K562 (cell line): Measurements from ENCODE around the gene MCEMP1. TPM values are rescaled to one million over a fixed set of nuclear protein-coding genes. Genes with fewer than 3 reads are reported as not detected.

ENCODE experiments used
- ATAC-seq: fragments of 200-7000 bp; cut with Tn5 transposase; 3 replicates; pipeline ENCODE4 v1.9.1; 2020; ENCODE audit warnings: moderate library complexity
- BruUV-seq: library from RNA; stranded (reverse); fragments of 400-500 nt; replicated peaks from 2 replicates; lab custom pipeline; 2021; lab: Mats Ljungman, UMichigan
- CTCF ChIA-PET: fragments of 300-600 bp; formaldehyde crosslinking; extraction: SDS; loops from one replicate; lab custom pipeline; 2021; ENCODE audit warnings: low intra/inter-chr PET ratio; lab: Yijun Ruan, JAX
- POLR2A ChIA-PET: fragments of 300-600, 350-650 bp; sonication (Branson Sonifier 250); formaldehyde crosslinking; extraction: SDS; loops from one replicate; lab custom pipeline; 2021; ENCODE audit warnings: antibody characterized with exemption, inconsistent platforms; lab: Yijun Ruan, JAX
- DNase-seq, 4 experiments: peaks; one replicate each; pipeline versions ENCODE4 v3.0.0 to v3.0.0-alpha.2; 2011 to 2018; ENCODE audit warnings: low spot score in 3 of 4, mixed read lengths in 3 of 4; ENCODE audit errors: extremely low read depth in 1 of 4
- FAIRE-seq: peaks from 2 replicates; lab custom pipeline; 2011; peaks lifted over from hg19 to GRCh38; lab: Jason Lieb, UNC
- H2AFZ ChIP-seq: 2 replicates; pipeline ENCODE4 v1.6.0; 2011; ENCODE audit warnings: low read depth, low read length, control low read depth, inconsistent platforms
- H3K27ac ChIP-seq: fragments of 200-600 bp; 3 replicates; pipeline ENCODE4 v1.8.0; 2011; ENCODE audit warnings: low read depth, mild to moderate bottlenecking, control low read depth, inconsistent platforms, low read length, moderate library complexity, mixed read lengths; ENCODE audit errors: extremely low read depth
- H3K27me3 ChIP-seq, 2 experiments: fragments of 300-600 bp in 1 of 2; 2 replicates in 1 of 2; 3 replicates in 1 of 2; pipeline versions ENCODE4 v1.6.0 to v1.8.0; 2011; ENCODE audit warnings: inconsistent platforms in 2 of 2, low read length in 2 of 2, mild to moderate bottlenecking in 1 of 2, mixed read lengths in 1 of 2, moderate library complexity in 1 of 2; ENCODE audit not compliant: control insufficient read depth in 2 of 2, insufficient read depth in 2 of 2
- H3K36me3 ChIP-seq: fragments of 300-600 bp; 3 replicates; pipeline ENCODE4 v1.8.0; 2011; ENCODE audit warnings: mild to moderate bottlenecking, low read length, inconsistent platforms; ENCODE audit not compliant: control insufficient read depth, insufficient read depth
- H3K4me1 ChIP-seq, 2 experiments: fragments of 200-600 bp in 1 of 2; replicated peaks in 1 of 2; 2 replicates in 1 of 2; 3 replicates in 1 of 2; pipeline versions ENCODE4 v1.5.1 to v1.8.0; 2011; ENCODE audit warnings: inconsistent platforms in 2 of 2, low read length in 2 of 2, mild to moderate bottlenecking in 1 of 2, mixed read lengths in 1 of 2, moderate library complexity in 1 of 2; ENCODE audit not compliant: control insufficient read depth in 2 of 2, insufficient read depth in 2 of 2
- H3K4me2 ChIP-seq: 2 replicates; pipeline ENCODE4 v1.6.1; 2011; ENCODE audit warnings: low read length, control low read depth, inconsistent platforms, mixed read lengths; ENCODE audit not compliant: insufficient read depth
- H3K4me3 ChIP-seq: fragments of 200-600 bp; sonication (generic), shearing (Covaris generic); 2 replicates; pipeline ENCODE4 v1.5.1; 2016; ENCODE audit warnings: control low read depth, inconsistent platforms
- H3K79me2 ChIP-seq: fragments of 200-600 bp; 3 replicates; pipeline ENCODE4 v1.8.0; 2011; ENCODE audit warnings: low read length, inconsistent platforms; ENCODE audit not compliant: control insufficient read depth, insufficient read depth
- H3K9ac ChIP-seq, 2 experiments: 2 replicates each; pipeline versions ENCODE4 v1.6.0 to v1.6.1; 2011; ENCODE audit warnings: low read depth in 2 of 2, low read length in 2 of 2, control low read depth in 1 of 2, inconsistent platforms in 1 of 2, mild to moderate bottlenecking in 1 of 2, mixed read lengths in 1 of 2; ENCODE audit not compliant: insufficient read depth in 1 of 2
- H3K9me1 ChIP-seq: one replicate; pipeline ENCODE4 v1.6.0; 2011; ENCODE audit warnings: inconsistent platforms, mild to moderate bottlenecking, low read length, moderate library complexity; ENCODE audit not compliant: control insufficient read depth, insufficient read depth
- H3K9me3 ChIP-seq: replicated peaks from 2 replicates; pipeline ENCODE4 v1.5.1; 2011; ENCODE audit warnings: low read depth, low read length, inconsistent platforms; ENCODE audit not compliant: control insufficient read depth, insufficient read depth
- H4K20me1 ChIP-seq: replicated peaks from 2 replicates; pipeline ENCODE4 v1.6.1; 2011; ENCODE audit warnings: low read length, inconsistent platforms, mixed read lengths; ENCODE audit not compliant: control insufficient read depth, insufficient read depth
- ETV6 ChIP-seq, 3 experiments: fragments of 150-350 bp in 1 of 3; sonication (generic) in 1 of 3; formaldehyde crosslinking in 1 of 3; IDR thresholded peaks; 2 replicates each; pipeline versions ENCODE4 v1.6.1 to v1.8.0; 2014 to 2022; ENCODE audit warnings: borderline replicate concordance in 2 of 3, low read depth in 2 of 3, antibody characterized with exemption in 1 of 3, low read length in 1 of 3, mild to moderate bottlenecking in 1 of 3, missing genetic modification reagents in 1 of 3
- MYC ChIP-seq, 2 experiments: fragments of 250-450 bp in 1 of 2; sonication (Bioruptor Pico) in 1 of 2; IDR thresholded peaks; 2 replicates each; pipeline versions ENCODE4 v1.5.1 to v1.6.1; 2012 to 2021; ENCODE audit warnings: low read depth in 2 of 2, borderline replicate concordance in 1 of 2, improper control_type of control experiment in 1 of 2, low read length in 1 of 2, mild to moderate bottlenecking in 1 of 2, moderate library complexity in 1 of 2
- NR2C2 ChIP-seq, 2 experiments: fragments of 200-800 bp in 1 of 2; sonication (Bioruptor generic) in 1 of 2; sonication (generic) in 1 of 2; formaldehyde crosslinking in 1 of 2; IDR thresholded peaks; 2 replicates each; pipeline versions ENCODE4 v1.6.1 to v1.8.0; 2016 to 2022; ENCODE audit warnings: mild to moderate bottlenecking in 1 of 2, missing compliant biosample characterization in 1 of 2, missing genetic modification characterization in 1 of 2, missing genetic modification reagents in 1 of 2
- STAG1 ChIP-seq: sonication (generic); formaldehyde crosslinking; IDR thresholded peaks from 2 replicates; pipeline ENCODE4 v1.5.0; 2020; ENCODE audit warnings: missing genetic modification reagents, borderline replicate concordance
- ZNF282 ChIP-seq: sonication (generic); formaldehyde crosslinking; IDR thresholded peaks from 2 replicates; pipeline ENCODE4 v1.8.1; 2023; ENCODE audit warnings: missing genetic modification reagents
- ZNF431 ChIP-seq: sonication (generic); formaldehyde crosslinking; IDR thresholded peaks from 2 replicates; pipeline ENCODE4 v1.8.0; 2022; ENCODE audit warnings: mild to moderate bottlenecking, missing genetic modification reagents
- WGBS: fragments of 100-300 bp; shearing (Covaris generic); methylation state at CpG from one replicate; pipeline ENCODE4 v1.1.6; 2016; ENCODE audit warnings: low coverage, mixed read lengths; ENCODE audit not compliant: insufficient coverage; ENCODE audit errors: missing lambda C conversion rate; 5-methylcytosine and 5-hydroxymethylcytosine counted together
- in situ Hi-C: fragments of 300-500 bp; cut with MboI; formaldehyde crosslinking; loops from 4 replicates; pipeline ENCODE4 v1.15.0; 2018; ENCODE audit warnings: inconsistent platforms, mixed read lengths
- intact Hi-C: fragments of 100-400 bp; cut with micrococcal nuclease; formaldehyde crosslinking; loops from 2 replicates; pipeline ENCODE4 v1.14.2; 2022
- polyA plus RNA-seq, 8 experiments: library from polyadenylated mRNA; depleted of rRNA in 4 of 8; stranded (reverse) in 5 of 8; unstranded in 3 of 8; fragments of >200 nt; fragmentation: Nextera tagmentation in 2 of 8; fragmentation: Illumina TruSeq in 1 of 8; extraction: Ambion mirVana in 2 of 8; extraction: Trizol in 1 of 8; gene quantifications; 2 replicates each; pipeline versions ENCODE4 v1.2.1 to v1.2.3, GENCODE V29; 2011 to 2014; ENCODE audit warnings: inconsistent platforms in 1 of 8, missing spikeins in 1 of 8
- total RNA-seq, 7 experiments: library from RNA; depleted of rRNA in 6 of 7; stranded (reverse); fragments of >200 nt in 6 of 7; fragmentation: Illumina TruSeq in 2 of 7; extraction: Trizol in 2 of 7; gene quantifications; 2 replicates each; pipeline versions ENCODE4 v1.2.1 to v1.2.3, GENCODE V29; 2011 to 2021; ENCODE audit warnings: low replicate concordance in 1 of 7
- TF ChIP-seq, protein P1 (sequence below): IDR thresholded peaks from 2 replicates; pipeline ENCODE4 v1.6.1; 2011; ENCODE audit not compliant: insufficient read length; ENCODE audit errors: extremely low read depth
- TF ChIP-seq, protein P2 (sequence below), 3 experiments: fragments of 200-800 bp in 1 of 3; sonication (Bioruptor generic) in 1 of 3; sonication (generic) in 1 of 3; formaldehyde crosslinking in 1 of 3; IDR thresholded peaks; 2 replicates each; pipeline versions ENCODE4 v1.6.1 to v1.8.0; 2016 to 2022; ENCODE audit warnings: mild to moderate bottlenecking in 2 of 3, missing compliant biosample characterization in 2 of 3, missing genetic modification characterization in 2 of 3, missing genetic modification reagents in 1 of 3
- TF ChIP-seq, protein P3 (sequence below): fragments of 450-650 bp; conservative IDR thresholded peaks from 2 replicates; pipeline ENCODE4 v1.6.1; 2016; ENCODE audit warnings: missing genetic modification characterization, low read depth, mild to moderate bottlenecking, control low read depth, missing compliant biosample characterization
- TF ChIP-seq, protein P4 (sequence below): fragments of 450-650 bp; IDR thresholded peaks from 2 replicates; pipeline ENCODE4 v1.6.1; 2017; ENCODE audit warnings: antibody characterized with exemption, mild to moderate bottlenecking

The MCEMP1 gene
- total and polyA plus RNA-seq, 9 of the 15 experiments (the other 6 are each of a cell fraction or from before 2014, with no cell fraction given) = 0.11 to 1.8 (median 0.51) TPM

DNA sequence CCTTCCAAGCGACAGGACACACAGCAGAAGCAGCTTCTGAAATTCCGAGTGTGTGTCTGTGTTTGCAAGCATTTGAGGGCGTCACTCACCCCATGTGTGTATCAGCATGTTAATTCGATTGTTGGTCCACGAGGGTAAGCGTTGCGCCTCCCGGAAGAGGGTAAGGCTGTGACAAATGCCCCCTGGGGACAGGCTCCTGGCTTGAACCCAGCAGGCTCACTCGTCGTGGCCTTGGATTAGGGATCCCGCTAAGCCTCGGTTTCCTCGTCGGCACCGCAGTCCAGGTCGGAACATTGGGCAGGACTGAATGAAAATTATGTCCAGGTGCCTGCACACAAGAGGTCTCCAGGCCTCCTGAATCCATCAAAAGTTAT lies 40.6 kb upstream of the MCEMP1 start:
- peak overlapping the region; percentile 79 for H3K4me3 ChIP-seq
- TF ChIP-seq, protein P1, sequence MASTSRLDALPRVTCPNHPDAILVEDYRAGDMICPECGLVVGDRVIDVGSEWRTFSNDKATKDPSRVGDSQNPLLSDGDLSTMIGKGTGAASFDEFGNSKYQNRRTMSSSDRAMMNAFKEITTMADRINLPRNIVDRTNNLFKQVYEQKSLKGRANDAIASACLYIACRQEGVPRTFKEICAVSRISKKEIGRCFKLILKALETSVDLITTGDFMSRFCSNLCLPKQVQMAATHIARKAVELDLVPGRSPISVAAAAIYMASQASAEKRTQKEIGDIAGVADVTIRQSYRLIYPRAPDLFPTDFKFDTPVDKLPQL = no peak
- TF ChIP-seq STAG1 (CRISPR knock-in tag) = peak; percentile 44; the same call in 1 of the 2 replicates
- no peak for TF ChIP-seq NR2C2 (CRISPR knock-in tag; IDR thresholded peaks at IDR 0.05)
- 0 out of 2 replicates have a peak, but pooled peaks have one; percentile 4 for TF ChIP-seq NR2C2 (tag; IDR thresholded peaks at IDR 0.05)
- TF ChIP-seq, protein P2, sequence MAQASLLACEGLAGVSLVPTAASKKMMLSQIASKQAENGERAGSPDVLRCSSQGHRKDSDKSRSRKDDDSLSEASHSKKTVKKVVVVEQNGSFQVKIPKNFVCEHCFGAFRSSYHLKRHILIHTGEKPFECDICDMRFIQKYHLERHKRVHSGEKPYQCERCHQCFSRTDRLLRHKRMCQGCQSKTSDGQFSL (CRISPR knock-in tag; IDR thresholded peaks at IDR 0.05) = peak; percentile 75; the same call in 1 of the 2 replicates
- TF ChIP-seq, protein P2 (tag; IDR thresholded peaks at IDR 0.05) = no peak
- TF ChIP-seq, protein P3, sequence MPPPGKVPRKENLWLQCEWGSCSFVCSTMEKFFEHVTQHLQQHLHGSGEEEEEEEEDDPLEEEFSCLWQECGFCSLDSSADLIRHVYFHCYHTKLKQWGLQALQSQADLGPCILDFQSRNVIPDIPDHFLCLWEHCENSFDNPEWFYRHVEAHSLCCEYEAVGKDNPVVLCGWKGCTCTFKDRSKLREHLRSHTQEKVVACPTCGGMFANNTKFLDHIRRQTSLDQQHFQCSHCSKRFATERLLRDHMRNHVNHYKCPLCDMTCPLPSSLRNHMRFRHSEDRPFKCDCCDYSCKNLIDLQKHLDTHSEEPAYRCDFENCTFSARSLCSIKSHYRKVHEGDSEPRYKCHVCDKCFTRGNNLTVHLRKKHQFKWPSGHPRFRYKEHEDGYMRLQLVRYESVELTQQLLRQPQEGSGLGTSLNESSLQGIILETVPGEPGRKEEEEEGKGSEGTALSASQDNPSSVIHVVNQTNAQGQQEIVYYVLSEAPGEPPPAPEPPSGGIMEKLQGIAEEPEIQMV (tag) = no peak
- TF ChIP-seq, protein P4, sequence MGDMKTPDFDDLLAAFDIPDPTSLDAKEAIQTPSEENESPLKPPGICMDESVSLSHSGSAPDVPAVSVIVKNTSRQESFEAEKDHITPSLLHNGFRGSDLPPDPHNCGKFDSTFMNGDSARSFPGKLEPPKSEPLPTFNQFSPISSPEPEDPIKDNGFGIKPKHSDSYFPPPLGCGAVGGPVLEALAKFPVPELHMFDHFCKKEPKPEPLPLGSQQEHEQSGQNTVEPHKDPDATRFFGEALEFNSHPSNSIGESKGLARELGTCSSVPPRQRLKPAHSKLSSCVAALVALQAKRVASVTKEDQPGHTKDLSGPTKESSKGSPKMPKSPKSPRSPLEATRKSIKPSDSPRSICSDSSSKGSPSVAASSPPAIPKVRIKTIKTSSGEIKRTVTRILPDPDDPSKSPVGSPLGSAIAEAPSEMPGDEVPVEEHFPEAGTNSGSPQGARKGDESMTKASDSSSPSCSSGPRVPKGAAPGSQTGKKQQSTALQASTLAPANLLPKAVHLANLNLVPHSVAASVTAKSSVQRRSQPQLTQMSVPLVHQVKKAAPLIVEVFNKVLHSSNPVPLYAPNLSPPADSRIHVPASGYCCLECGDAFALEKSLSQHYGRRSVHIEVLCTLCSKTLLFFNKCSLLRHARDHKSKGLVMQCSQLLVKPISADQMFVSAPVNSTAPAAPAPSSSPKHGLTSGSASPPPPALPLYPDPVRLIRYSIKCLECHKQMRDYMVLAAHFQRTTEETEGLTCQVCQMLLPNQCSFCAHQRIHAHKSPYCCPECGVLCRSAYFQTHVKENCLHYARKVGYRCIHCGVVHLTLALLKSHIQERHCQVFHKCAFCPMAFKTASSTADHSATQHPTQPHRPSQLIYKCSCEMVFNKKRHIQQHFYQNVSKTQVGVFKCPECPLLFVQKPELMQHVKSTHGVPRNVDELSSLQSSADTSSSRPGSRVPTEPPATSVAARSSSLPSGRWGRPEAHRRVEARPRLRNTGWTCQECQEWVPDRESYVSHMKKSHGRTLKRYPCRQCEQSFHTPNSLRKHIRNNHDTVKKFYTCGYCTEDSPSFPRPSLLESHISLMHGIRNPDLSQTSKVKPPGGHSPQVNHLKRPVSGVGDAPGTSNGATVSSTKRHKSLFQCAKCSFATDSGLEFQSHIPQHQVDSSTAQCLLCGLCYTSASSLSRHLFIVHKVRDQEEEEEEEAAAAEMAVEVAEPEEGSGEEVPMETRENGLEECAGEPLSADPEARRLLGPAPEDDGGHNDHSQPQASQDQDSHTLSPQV = 0 out of 2 replicates have a peak, but pooled peaks have one; percentile 4
- TF ChIP-seq ETV6 (IDR thresholded peaks at IDR 0.05; ENCODE audit: borderline replicate concordance in 1 of 2, low read depth in 2 of 2, low read length in 1 of 2) = no peak
- no peak for TF ChIP-seq ETV6 (CRISPR knock-in tag; IDR thresholded peaks at IDR 0.05; ENCODE audit: borderline replicate concordance)
- peak; percentile 70; the same call in 1 of the 2 replicates for TF ChIP-seq ZNF431 (CRISPR knock-in tag)
- 0 out of 2 replicates have a peak, but pooled peaks have one; percentile 44 for TF ChIP-seq ZNF282 (CRISPR knock-in tag)
- TF ChIP-seq MYC (IDR thresholded peaks at IDR 0.05; ENCODE audit: low read depth, low read length) = no peak
- 0 out of 2 replicates have a peak, but pooled peaks have one; percentile 34 for TF ChIP-seq MYC (CRISPR knock-in tag; IDR thresholded peaks at IDR 0.05; ENCODE audit: borderline replicate concordance, low read depth)
- H2AFZ ChIP-seq = peak overlapping the region; percentile 98
- H3K79me2 ChIP-seq = peaks cover 40% of the 10 kb centered on the region
- peaks cover 42% of the 10 kb centered on the region; the same call in 2 of the 3 replicates for H3K36me3 ChIP-seq
- DNase-seq (no peak), ATAC-seq (no peak), FAIRE-seq (no peak)
- peaks cover 6% of the 10 kb centered on the region; the same call in 1 of the 2 replicates for H3K9me3 ChIP-seq
- intact Hi-C loops (no loop called here), in situ Hi-C loops (no loop called here)
- H3K4me2 ChIP-seq = peak overlapping the region; percentile 95
- H3K27ac ChIP-seq = peak overlapping the region; percentile 93; the same call in 2 of the 3 replicates
- H3K27me3 ChIP-seq = no peaks in the 10 kb centered on the region; a peak in 1 of 5 replicates
- ChIA-PET POLR2A (interaction anchor here (0.6 to 0.7 kb wide), 2 partner anchors 233 to 308 kb away, joined by 3 read pairs; no protein-coding TSS in a partner anchor), CTCF (no interaction called here)
- 23% methylated on average over 16 of the region's 16 CpGs for WGBS
- H4K20me1 ChIP-seq = peaks cover 14% of the 10 kb centered on the region
- TSS peak; percentile 87 for BruUV-seq
- H3K9ac ChIP-seq = peak overlapping the region; percentile 90 to 97
- H3K4me1 ChIP-seq = peaks cover 15 to 51% of the 10 kb centered on the region in 2 experiments; a peak in 4 of 5 replicates
- no peaks in the 10 kb centered on the region for H3K9me1 ChIP-seq
